GM15510 (cell line): ENCODE results near the gene GDPD5.

Source experiments
- POLR2A ChIP-seq: IDR thresholded peaks from 3 replicates; pipeline ENCODE4 v1.6.1; 2011; ENCODE audit warnings: borderline replicate concordance; ENCODE audit not compliant: insufficient read length; ENCODE audit errors: extremely low read depth

The GDPD5 gene

DNA sequence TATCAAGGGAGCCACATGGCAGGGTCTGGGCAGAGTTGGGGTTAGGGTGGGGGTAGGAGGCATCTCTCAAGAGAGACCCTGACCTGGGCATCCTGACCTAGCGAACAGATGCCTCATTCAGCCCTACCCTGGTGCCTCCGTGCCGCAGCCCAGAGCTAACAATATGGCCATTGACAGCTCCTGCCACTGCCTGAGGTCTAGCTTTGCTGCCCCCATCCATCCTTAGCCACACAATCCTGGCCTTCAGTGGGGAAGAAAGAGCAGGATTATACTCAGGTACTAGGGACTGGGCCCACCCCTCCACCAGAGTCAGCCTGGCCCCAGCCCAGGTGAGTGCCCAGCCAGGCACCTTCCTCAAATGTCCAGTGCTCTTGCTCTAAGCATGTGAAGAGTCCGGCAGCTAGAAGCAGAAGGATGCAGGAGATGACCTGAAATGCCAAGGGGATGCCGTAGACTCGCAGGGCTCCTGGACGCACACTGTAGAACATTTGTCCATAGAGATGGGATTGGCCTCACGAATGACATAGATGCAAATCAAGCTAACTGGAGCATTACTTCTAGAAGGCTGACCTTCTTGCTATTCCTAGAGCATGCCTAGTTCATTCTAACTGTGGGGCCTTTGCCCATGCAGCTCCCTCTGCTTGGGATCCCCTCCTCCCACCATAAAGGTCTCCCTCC, 23.0 kb upstream of the GDPD5 start:
- no peak for TF ChIP-seq POLR2A

DNA sequence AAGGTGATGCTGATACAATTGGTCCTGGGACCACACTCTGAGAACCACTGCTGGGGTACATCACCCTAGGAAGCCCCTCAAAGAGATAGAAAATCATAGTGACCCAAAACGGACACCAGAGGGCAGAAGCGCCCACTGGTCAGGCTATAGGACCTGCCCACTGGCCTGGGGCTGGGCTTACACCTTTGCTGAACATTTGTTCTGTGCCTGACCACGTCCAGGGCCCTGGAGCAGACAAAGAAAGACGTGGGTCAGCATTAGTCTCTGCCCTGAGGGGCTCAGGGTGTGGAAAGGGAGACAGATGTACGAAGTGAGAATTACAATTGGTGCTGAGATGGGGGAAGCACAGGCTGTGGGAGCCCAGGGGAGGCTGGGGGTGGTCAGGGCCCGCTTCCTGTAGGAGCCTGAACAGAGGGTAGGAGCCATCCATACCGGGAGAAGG, 21.9 kb upstream of the GDPD5 start:
- TF ChIP-seq POLR2A = no peak

DNA sequence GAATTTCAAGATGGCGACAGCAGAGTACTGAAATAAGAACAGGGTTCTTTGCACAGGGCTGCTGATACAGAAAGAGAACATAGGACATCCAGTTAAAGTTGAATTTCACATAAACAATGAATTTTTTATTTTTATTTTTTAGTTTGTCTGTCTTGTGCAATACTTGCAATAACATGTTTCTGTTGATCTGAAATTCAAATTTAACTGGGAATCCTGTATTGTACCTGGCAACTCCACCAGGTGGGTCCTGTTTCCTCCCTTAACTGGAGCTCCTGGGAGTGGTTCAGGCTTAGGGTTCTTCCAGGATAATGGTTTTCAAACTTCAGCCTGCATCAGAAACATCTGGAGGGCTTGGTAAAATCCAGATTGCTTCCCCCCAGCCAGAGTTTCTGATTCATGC, 21.4 kb upstream of the GDPD5 start:
- no peak for TF ChIP-seq POLR2A

DNA sequence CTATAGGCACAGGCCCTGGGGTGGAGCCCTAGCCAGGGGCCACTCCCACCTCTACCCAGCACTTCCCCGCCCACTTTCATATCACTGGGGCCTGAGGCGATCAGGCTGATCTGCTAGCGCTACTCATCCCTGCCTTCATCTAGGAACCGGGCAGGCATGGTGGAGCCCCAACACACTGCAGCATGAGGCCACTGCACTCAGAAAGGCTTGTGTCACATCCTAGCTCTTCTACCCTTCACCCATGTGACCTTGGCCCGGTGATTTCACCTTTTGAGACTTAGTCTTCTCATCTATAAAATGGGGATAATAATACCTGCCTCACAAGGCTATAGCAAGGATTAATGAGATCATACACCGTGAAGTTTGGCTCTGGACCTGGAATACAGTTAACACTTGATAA, 18.1 kb upstream of the GDPD5 start:
- TF ChIP-seq POLR2A = no peak

DNA sequence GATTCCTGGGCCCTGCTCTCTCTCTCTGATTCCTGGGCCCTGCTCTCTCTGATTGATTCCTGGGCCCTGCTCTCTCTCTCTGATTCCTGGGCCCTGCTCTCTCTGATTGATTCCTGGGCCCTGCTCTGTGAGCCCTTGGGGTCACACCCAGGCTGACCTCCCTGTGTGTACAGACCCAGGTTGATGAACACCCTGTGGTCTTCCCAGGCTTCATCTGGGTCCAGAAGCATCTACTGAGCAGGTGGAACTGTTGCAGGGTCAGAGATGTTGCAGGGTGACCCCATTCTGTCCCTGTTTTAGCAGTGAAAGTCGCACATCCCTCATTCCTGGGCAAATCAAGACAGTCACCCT, 16.3 kb upstream of the GDPD5 start:
- no peak for TF ChIP-seq POLR2A

DNA sequence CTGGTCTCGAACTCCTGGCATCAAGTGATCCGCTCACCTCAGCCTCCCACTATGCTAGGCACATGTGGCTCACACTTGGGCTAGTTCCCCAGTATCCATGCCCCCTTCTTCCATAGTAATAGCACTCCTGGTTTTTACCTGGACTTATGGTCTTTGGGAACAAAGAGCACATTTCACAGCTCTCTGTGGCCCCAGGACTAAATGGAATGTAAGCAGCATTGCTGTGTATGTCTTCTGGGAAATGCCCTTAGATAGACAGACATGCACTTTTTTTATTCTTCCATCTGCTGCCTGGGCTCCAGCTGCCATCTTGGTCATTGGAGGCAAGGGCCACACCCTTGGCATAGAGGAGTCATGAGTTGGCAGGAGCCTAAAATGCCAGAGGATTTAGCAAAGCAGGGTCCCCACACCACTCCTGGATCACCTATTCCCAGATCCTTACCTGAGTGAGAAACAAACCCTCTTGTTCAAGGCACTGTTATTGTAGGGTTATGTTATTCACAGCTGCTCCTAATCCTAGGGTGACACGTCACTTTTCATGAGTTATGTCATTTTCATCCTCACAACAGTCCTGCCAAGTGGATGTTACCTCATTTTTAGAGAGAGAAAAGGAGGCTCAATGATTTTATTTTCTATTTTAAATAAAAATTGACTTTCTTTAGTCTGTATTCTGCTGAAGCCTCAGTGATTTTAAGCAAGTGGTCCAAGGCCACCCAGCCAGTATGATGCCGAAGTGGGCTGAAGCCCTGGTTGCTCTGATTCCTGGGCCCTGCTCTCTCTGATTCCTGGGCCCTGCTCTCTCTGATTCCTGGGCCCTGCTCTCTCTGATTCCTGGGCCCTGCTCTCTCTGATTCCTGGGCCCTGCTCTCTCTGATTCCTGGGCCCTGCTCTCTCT, 15.7 kb upstream of the GDPD5 start:
- TF ChIP-seq POLR2A = no peak

DNA sequence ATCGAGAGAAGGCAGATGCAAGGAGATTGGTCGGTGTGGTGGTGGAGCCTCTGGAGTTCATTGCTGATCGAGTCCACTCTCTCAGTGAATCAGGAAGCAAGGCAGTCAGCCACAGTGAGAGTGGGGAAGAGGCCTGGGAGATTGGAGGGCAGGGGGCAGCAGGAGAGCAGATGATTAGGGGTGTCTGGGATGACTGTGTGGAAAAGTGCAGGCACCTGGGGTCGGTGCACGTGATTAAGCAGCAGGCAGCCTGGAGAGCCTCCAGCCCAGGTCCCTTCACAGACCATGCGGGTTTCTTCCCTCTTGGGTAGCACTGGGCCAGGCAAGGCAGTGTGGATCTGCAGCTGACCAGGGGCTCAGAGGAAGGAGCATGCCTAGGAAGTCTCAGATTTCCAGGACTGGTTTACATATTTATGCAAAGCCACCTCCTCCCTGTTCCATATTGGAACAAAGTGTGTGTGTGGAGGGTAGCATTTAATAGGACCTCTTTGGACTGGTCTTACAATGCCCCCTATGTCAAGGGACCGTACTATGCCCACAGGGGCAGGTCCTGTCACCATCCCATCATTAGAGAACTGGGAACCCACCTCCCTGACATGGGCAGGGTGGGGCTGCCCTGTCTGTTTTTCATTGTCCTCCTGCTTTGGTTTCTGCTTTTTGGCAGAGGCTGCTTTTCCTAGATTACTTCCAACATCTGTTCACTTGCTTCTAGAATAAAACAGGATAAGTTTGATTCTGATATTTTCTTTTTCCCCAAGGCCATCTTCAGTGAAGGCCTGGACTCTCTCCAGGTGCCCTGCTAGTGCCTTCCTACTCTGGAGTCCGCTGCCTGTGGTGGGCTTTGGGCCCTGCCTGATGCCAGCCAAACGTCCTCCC, 14.0 kb upstream of the GDPD5 start:
- TF ChIP-seq POLR2A = no peak

DNA sequence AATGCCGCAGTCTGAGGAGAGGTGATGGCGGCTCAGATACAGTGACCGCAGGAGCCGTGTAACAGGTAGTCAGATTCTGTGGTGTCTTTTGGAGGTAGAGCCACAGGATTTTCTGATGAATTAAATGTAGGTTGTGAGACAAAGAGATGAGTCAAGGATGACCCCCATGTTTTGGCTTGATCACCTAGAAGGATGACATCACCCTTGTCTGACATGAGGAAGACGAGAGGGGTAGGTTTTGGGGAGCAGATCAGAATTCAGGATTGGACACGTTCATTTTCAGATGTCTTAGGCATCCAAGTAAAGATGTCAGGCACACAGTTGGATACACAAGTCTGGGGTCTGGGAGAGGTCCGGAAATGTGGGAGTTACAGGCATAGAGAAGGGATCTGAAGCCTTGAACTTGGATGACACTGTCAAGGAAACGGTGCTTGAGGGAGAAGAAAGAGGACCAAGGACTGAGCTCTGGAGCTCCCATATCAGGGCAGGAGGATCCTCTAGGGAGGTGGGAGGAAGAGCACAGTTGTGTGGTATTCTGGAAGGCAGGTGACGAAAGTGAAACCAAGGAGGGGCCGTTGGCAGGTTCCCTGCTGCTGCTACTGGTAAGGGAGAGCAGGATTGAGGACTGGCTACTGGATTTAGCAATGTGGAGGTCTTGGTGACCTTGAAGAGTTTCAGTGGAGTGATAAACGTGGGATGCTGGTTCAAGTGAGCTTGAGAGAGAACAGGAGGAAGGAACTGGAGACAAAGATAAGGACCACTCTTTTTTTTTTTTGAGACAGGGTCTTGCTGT, 12.6 kb upstream of the GDPD5 start:
- TF ChIP-seq POLR2A = no peak

DNA sequence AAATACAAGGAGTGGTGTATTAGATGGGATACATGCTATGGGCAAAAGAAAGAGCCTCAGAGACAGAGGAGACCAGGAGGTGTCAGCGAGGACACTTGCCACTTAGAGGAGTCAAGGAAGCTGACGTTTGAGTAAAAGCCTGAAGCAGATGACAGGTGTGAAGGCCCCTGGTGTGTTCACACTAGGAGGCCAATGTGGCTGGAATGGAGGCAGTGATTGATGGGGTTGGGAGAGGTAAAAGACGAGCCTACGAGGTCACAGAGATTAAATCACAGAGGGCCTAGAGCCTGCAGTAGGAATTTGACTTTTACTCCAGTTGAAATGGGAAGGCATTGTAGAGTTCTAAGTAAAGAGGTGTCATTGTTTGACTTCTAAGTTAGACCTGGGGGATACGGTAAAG, 12.0 kb upstream of the GDPD5 start:
- no peak for TF ChIP-seq POLR2A

DNA sequence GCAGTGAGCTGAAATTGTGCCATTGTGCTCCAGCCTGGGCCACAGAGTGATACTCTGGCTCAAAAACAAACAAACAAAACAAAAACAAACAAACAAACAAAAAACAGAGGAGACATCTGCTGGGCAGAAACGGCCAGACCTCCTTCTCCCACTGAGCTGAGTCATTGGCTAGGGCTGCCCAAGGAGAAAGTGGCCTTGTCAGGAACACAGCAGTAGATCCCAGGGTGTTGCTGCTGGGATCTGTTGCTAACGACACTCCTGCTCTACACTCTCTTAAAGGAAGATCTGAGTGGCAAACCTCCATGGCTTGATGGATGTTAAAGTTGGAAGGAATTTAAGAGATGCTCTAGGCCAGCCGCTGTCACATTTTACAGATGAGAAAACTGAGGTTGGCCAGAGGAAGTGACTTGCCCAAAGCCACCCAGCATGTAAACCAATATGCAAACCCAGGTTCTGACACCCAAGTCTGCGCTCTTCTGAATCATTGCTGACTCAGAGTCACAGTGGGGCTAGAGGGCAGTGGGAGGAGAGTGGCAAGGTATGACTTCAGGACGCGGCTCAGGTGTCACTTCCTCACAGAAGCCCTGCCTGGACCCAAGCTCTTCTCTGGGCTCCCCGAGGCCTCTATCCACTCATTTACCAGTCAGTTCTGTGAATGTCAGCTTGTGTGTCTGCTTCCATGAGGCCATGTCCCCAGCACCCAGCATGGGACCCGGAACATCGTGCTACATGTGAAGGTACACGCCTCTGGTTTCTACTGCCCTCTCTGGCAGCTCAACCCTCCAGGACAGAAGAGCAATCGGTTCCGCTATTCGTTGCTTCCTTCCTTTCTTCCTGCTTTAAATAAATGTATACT, 11.3 kb upstream of the GDPD5 start:
- TF ChIP-seq POLR2A = peak; percentile 57

DNA sequence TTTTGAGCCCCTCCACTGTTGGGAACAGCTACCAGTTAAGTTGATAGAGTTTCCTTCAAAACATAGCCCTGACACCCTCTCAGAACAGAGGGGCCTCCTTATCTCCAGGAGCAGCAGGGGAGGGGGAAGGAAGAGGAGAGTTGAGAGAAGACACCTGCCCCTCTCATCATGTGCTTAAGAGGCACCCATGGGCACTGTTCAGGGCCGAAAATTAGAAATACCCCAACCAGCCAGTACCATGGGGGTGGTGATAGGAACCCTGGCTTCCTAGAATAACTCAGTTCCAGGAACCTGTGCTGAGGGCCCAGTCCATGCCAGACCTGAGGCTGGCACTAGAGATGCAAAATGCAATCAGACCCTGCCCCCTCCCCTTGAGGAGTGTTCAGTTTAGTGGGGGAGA, 9.3 kb upstream of the GDPD5 start:
- TF ChIP-seq POLR2A = no peak

DNA sequence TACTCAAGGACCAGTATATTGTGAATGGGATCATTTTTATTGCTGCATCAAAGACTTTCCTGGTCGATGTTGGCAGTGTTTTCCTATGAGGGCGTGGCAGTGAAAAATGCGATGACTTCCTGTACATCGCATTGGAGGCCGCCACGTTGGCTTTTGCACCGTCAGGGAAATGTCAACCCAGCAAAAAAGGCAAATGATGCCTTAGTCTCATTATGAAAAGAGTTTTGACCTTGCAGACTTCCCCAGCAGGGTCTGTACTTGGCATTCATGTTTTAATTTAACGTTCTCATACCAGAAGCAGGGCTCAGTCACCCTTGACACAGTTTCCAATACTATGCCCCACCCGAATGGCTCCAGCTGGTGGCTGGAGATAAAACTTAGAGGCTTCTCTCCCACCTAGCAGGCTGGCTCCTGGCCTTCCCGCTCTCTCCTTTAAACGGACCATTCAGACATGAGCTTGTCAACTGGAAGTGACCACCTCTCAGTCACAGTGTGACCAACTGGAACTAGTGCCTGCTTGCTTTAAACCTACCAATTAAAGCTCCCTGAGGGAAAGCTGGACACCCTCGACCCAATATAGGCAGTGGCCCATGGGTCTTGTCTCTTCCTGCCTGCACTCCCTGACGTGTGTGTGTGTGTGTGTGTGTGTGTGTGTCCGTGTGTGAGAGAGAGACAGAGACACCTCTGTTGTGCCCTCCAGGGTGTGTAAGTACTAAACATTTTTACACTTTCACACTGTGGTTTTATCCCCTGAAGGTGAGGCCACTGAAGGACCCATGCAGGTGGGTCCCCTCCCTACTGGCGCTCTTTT, 8.7 kb upstream of the GDPD5 start:
- no peak for TF ChIP-seq POLR2A

DNA sequence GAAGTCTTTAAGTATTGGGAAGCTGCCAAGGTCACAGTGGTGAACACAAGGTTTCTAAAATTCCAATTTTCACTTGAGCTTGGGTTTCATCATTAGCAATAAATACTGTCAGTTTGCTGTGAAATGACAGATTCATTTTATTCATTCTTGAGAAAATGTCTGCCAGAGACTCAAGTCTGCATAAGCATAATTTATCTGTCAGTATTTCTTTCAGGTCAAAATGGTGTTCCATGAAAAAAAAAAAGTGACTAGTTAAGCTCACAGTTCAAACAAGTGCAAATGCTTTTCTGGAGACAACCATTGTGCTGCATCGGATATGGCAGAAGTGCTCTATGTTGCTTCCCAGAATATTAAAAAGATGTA, 8.1 kb upstream of the GDPD5 start:
- TF ChIP-seq POLR2A = no peak
